HUES64 (cell line): ENCODE data around the gene HSPG2.
"Not testable (repeated sequence)": the region's sequence is repeated elsewhere in the genome, so short reads cannot be mapped to it uniquely, and the experiment has no call there.

Experiments used
- H3K27ac ChIP-seq: 2 replicates; pipeline ENCODE4 v1.7.0; 2013; ENCODE audit warnings: low read depth, low read length, inconsistent platforms
- H3K27me3 ChIP-seq: 2 replicates; pipeline ENCODE4 v1.6.1; 2013; ENCODE audit warnings: mild to moderate bottlenecking, low read length; ENCODE audit not compliant: insufficient read depth
- H3K36me3 ChIP-seq: 2 replicates; pipeline ENCODE4 v1.6.1; 2013; ENCODE audit warnings: mild to moderate bottlenecking, low read length; ENCODE audit not compliant: insufficient read depth
- H3K4me1 ChIP-seq: 2 replicates; pipeline ENCODE4 v1.6.1; 2013; ENCODE audit warnings: mild to moderate bottlenecking, low read length, moderate library complexity; ENCODE audit not compliant: insufficient read depth
- H3K4me3 ChIP-seq: 2 replicates; pipeline ENCODE4 v1.5.1; 2013; ENCODE audit warnings: mild to moderate bottlenecking, low read length, moderate library complexity
- H3K9ac ChIP-seq: 2 replicates; pipeline ENCODE4 v1.6.1; 2013; ENCODE audit warnings: mild to moderate bottlenecking, low read depth, low read length
- H3K9me3 ChIP-seq: 2 replicates; pipeline ENCODE4 v1.6.1; 2013; ENCODE audit warnings: low read depth, low read length; ENCODE audit not compliant: insufficient read depth
- WGBS: fragments of 150-250, 120-280 bp; methylation state at CpG from one replicate; pipeline ENCODE4 v1.1.7; 2013; ENCODE audit warnings: missing lambda C conversion rate; 5-methylcytosine and 5-hydroxymethylcytosine counted together

Gene HSPG2

DNA sequence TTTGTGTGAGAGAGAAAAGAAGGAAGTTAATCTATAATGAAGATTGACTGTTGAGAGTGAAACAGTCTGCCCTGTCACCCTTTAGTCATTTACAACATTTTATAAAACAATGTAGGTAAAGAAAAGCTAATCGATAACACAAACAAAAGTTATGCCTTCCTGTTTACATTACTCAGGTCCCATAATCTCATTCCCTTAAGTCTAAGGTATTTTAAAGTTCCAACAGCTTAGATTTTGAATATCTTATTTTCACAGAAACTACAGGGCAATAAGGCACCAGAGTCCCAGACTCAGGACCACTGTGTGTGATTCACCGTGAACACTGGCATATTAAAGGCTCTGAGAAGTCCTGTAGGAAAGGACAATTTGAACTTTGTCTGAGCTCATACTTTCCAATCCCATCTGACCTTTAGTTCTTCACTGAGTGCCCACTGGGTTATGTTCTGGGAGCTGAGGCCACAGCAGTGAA is 35.9 kb upstream of the HSPG2 start:
- H3K9ac ChIP-seq, H3K4me1 ChIP-seq: not testable (repeated sequence)

DNA sequence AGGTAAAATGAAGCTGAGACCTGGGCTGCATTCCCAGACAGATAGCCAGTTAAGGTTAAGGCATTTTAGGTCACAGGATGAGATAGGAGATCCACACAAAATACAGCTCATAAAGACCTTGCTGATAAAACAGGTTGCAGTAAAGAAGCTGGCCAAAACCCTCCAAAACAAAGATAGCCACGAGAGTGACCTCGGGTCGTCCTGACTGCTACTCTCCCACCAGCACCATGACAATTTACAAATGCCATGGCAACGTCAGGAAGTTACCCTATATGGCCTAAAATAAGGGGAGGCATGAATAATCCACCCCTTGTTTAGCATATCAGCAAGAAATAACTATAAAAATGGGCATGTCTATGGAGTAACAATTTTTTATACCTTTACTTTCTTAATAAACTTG is 33.4 kb upstream of the HSPG2 start:
- WGBS, result 57% methylated on average over 4 of the region's 4 CpGs
- H3K27ac ChIP-seq, H3K36me3 ChIP-seq, H3K4me1 ChIP-seq, H3K9ac ChIP-seq, H3K27me3 ChIP-seq, H3K4me3 ChIP-seq, H3K9me3 ChIP-seq: not testable (repeated sequence)

More for the DNA sequence above, 35.9 kb upstream of the HSPG2 start:
- H3K9me3 ChIP-seq, H3K27me3 ChIP-seq, H3K4me3 ChIP-seq, H3K27ac ChIP-seq, H3K36me3 ChIP-seq: not testable (repeated sequence)
- 93% methylated on average over 1 of the region's 2 CpGs for WGBS

DNA sequence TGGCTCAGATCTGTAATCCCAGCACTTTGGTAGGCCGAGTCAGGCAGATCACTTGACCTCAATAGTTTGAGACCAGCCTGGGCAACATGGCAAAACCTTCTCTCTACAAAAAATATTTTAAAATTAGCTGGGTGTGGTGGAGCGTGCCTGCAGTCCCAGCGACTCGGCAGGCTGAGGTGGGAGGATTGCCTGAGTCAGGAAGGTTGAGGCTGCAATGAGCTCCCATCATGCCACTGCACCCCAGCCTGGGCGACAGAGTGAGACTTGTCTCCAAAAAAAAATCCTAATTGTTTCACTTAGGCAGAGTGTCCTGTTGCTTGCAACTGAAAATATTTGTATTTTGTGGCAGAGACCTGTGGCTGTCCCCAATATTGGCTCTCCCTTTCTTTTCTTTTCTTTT is 32.0 kb upstream of the HSPG2 start:
- not testable (repeated sequence) for H3K4me3 ChIP-seq, H3K9me3 ChIP-seq, H3K9ac ChIP-seq, H3K27me3 ChIP-seq, H3K27ac ChIP-seq, H3K4me1 ChIP-seq, H3K36me3 ChIP-seq
- 80% methylated on average over 5 of the region's 5 CpGs for WGBS

DNA sequence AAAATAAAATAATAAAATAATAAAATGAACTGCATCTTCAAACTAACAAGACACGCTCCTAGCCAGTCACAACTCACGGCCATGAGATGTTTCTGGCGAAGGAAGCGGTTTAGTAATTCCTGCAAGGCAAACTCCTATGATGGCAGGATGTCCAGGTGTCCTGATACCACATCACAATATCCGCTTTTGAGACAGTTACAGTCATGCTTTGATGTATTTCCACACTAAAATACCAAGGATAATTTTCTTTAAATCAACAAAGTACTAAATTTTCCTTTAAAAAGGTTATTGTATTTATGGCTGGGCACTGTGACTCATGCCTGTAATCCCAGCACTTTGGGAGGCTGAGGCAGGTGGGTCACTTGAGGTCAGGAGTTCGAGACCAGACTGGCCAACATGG is 30.1 kb upstream of the HSPG2 start:
- 97% methylated on average over 6 of the region's 6 CpGs for WGBS

GRCh38 chr1:21966247-21967000 is 29.3 kb upstream of the HSPG2 start:
- Histone ChIP-seq H3K27ac (no peak overlapping the region), H3K9ac (no peak overlapping the region), H3K4me1 (peaks cover 5% of the 10 kb centered on the region; the same call in 1 of the 2 replicates), H3K36me3 (no peaks in the 10 kb centered on the region), H3K4me3 (no peak overlapping the region), H3K9me3 (no peaks in the 10 kb centered on the region), H3K27me3 (no peaks in the 10 kb centered on the region)
- WGBS, result 92% methylated on average over 15 of the region's 15 CpGs

More for the DNA sequence above, 30.1 kb upstream of the HSPG2 start:
- H3K4me1 ChIP-seq, H3K9ac ChIP-seq, H3K36me3 ChIP-seq, H3K9me3 ChIP-seq, H3K27me3 ChIP-seq, H3K4me3 ChIP-seq, H3K27ac ChIP-seq: not testable (repeated sequence)

DNA sequence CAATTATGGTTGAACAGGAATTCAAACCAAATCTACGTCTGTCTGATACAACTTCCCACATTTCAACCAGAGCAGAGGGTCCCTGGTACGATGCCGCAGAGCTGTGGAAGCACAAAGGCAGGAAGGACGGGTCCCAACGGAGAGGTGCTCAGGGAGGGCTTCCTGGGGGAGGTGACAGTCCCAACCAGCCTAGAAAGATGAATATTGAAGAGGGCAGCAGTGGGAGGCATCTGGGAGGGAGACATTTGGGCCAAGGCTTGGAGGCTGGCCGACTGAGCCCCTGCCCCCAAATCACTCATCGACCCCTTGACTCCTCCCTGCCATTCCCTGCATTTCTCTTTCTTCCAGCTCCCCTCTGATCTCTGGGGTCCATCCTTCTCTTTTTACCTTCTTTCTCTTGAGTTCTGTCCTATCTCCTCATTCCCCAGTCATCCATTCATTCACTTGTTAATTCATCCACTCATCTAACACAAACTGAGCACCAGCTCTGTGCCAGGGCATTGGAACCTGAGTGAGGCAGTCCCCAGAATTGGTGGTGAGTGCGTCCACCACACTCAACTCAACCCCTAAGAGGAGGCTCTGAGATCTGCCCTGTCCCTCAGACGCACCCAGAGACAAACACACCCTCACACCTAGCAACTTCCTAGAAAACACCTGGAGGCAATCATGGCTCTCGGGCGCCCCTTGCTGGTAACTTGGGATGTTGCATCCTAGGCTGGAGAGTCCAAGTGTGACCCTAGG is 26.5 kb upstream of the HSPG2 start:
- Histone ChIP-seq H3K9ac (peak overlapping the region; percentile 26; the same call in 1 of the 2 replicates), H3K4me3 (no peak overlapping the region), H3K27ac (no peak overlapping the region), H3K4me1 (peaks cover 5% of the 10 kb centered on the region; the same call in 1 of the 2 replicates), H3K9me3 (no peaks in the 10 kb centered on the region), H3K36me3 (no peaks in the 10 kb centered on the region), H3K27me3 (no peaks in the 10 kb centered on the region)
- 26% methylated on average over 11 of the region's 11 CpGs for WGBS

DNA sequence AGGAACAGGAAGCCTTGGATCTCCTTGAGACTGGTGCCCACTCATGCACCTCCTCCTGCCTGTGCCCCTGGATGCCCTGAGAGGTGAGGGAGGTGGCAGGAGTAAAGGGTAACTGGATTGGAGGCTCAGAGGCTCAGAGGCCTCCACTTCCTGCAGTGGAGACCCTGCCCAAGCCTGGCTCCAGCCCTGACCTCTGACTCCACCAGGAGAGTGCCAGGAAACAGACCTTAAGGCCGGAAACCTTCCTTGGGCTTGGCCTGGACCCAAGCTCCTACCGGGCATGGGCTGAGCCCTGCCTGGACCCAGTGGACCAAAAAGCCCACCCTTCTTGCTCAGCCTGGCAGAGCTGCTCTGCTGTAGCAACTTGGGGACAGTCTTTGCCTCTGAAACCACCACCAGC is 24.7 kb upstream of the HSPG2 start:
- Histone ChIP-seq H3K9ac (no peak overlapping the region), H3K36me3 (no peaks in the 10 kb centered on the region), H3K4me3 (no peak overlapping the region), H3K27me3 (no peaks in the 10 kb centered on the region), H3K4me1 (peaks cover 5% of the 10 kb centered on the region; the same call in 1 of the 2 replicates), H3K27ac (no peak overlapping the region), H3K9me3 (no peaks in the 10 kb centered on the region)
- 95% methylated on average over 2 of the region's 2 CpGs for WGBS

- Histone ChIP-seq H3K9ac (no peak overlapping the region), H3K27me3 (no peaks in the 10 kb centered on the region), H3K9me3 (no peaks in the 10 kb centered on the region), H3K27ac (no peak overlapping the region), H3K4me1 (peaks cover 5% of the 10 kb centered on the region; the same call in 1 of the 2 replicates), H3K36me3 (no peaks in the 10 kb centered on the region), H3K4me3 (no peak overlapping the region)
- WGBS, result 92% methylated on average over 2 of the region's 2 CpGs
These were observed 24.2 kb upstream of the HSPG2 start for GRCh38 chr1:21961337-21961736.

- no peaks in the 10 kb centered on the region for H3K9me3 ChIP-seq
- H3K4me1 ChIP-seq, result peaks cover 10% of the 10 kb centered on the region
- no peaks in the 10 kb centered on the region for H3K36me3 ChIP-seq
- 82% methylated on average over 18 of the region's 18 CpGs for WGBS
- H3K27ac ChIP-seq, result no peak overlapping the region
- H3K9ac ChIP-seq, result no peak overlapping the region
- H3K27me3 ChIP-seq, result no peaks in the 10 kb centered on the region
- no peak overlapping the region for H3K4me3 ChIP-seq
These were observed 19.8 kb upstream of the HSPG2 start for GRCh38 chr1:21956720-21957552.

DNA sequence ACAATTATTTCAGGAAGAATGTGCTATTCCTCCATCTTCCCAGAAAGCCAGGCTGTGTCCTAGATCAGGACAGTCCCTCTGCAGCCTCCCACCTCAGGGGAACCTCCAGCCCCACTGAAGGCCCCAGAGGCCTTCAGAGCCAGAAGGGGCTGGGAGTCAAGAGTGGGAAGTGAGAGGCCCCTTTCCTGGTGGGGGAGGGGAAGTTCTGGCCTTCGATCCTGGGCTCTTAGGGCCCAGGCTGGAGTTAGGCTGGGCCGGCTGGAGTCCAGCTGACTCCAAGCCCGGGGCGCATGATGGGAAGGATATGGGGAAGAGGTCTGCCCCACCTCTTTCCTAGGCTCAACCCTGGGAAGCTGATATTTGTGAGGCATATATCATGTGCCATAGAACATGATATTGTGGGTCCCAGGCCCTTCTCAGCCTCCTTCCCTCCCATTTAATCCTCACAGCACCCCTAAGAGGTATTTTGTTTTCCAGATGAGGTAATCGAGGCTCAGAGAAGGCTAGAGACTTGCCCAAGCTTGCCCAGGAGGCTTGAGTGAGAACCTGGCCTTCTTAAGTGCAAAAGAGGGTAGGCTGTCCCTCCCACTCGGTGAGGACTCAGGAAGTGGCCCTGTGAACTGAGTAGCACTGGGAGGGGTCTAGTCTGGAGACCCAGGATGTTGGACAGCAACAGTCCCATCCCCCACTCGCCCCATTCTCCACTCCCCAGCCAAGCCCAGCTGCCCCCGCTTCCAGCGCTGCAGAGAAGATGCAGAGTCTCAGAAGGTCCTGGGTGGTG is 18.6 kb upstream of the HSPG2 start:
- Histone ChIP-seq H3K36me3 (no peaks in the 10 kb centered on the region), H3K4me3 (no peak overlapping the region), H3K9me3 (no peaks in the 10 kb centered on the region), H3K27me3 (no peaks in the 10 kb centered on the region), H3K9ac (0 out of 2 replicates have a peak overlapping the region, but pooled peaks have one; percentile 5), H3K4me1 (peaks cover 10% of the 10 kb centered on the region), H3K27ac (no peak overlapping the region)
- 62% methylated on average over 9 of the region's 9 CpGs for WGBS
